ENCODE measurements around the gene FADS3.

Gene FADS3

GRCh38 chr11:61891331-61892084, at the start of gene FADS3:
Gene FADS3, minus strand, starts transcription at chr11:61891545. Its CDS starts 164 bp downstream, at chr11:61891381.
- DNase-seq (ENCODE audit: low spot score): peak; percentile 98

GRCh38 chr11:61940466-61940865, 49.1 kb upstream of the FADS3 start:
- DNase-seq (ENCODE audit: low spot score): no peak

DNA sequence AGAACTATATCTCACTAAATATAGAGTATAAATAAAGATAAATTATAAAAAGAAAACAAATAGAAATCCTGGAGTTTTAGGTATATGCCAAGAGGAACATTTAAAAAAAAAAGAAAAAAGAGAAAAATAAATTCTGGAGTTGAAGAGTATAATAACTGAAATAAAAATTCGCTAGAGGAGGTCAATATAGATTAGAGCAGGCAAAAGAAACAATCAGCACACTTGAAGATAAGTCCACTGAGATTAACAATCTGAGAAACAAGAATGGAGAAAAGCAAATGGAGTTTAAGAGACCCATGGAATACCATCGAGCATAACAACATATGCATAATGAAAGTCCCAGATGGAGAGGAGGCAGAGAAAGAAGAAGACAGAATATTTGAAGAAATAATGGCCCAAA, 44.5 kb upstream of the FADS3 start:
- no peak for DNase-seq (ENCODE audit: low spot score)

- DNase-seq (ENCODE audit: low spot score): no peak
Observed at GRCh38 chr11:61930933-61931332, 39.6 kb upstream of the FADS3 start.

GRCh38 chr11:61928606-61929005, 37.3 kb upstream of the FADS3 start:
- DNase-seq (ENCODE audit: low spot score): no peak

- no peak for DNase-seq (ENCODE audit: low spot score)
Observed at GRCh38 chr11:61927501-61927900, 36.2 kb upstream of the FADS3 start.

- DNase-seq (ENCODE audit: low spot score): no peak
Observed at GRCh38 chr11:61926235-61926634, 34.9 kb upstream of the FADS3 start.

DNA sequence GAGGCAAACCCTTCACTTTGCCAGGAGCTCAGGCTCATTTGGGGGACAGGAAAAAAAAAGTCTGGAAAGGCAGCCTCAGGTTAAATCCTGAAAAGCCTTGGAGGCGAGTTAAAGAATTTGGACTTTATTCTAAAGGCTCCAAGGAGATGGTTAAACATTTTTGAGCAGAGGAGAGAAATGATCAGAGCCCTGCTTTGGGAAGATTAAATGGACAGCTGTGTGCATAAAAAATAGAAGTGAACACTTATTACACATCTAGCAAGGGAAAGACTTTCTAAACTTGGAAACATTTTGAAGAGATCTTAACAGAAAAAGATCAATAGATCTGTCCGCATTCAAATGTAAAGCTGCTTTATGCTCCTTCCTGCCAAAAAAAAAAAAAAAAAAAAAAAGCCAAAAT, 34.4 kb upstream of the FADS3 start:
- no peak for DNase-seq (ENCODE audit: low spot score)

DNA sequence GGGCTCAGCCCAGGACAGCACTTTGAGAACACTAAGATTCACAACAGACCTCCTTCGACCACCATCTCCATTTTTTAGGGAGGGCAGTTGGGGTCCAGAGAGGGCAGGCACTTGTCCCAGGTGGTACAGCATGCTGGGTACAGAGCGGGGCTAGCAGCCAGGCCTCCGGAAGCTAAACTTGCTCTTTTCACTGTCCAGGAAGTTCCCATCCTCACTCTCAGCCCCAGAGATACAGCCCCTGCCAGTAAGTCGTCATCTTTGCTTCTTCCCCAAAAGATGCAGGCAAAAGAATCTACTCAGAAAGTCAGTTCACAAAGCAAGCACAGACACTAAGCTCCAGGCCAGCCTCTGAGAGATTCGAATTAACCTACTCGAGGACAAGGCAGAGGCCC, 32.7 kb upstream of the FADS3 start:
- no peak for DNase-seq (ENCODE audit: low spot score)

GRCh38 chr11:61923166-61924063, 32.1 kb upstream of the FADS3 start:
- peak; percentile 95 for DNase-seq (ENCODE audit: low spot score)

GRCh38 chr11:61922539-61922938, 31.2 kb upstream of the FADS3 start:
- DNase-seq (ENCODE audit: low spot score): peak; percentile 22

DNA sequence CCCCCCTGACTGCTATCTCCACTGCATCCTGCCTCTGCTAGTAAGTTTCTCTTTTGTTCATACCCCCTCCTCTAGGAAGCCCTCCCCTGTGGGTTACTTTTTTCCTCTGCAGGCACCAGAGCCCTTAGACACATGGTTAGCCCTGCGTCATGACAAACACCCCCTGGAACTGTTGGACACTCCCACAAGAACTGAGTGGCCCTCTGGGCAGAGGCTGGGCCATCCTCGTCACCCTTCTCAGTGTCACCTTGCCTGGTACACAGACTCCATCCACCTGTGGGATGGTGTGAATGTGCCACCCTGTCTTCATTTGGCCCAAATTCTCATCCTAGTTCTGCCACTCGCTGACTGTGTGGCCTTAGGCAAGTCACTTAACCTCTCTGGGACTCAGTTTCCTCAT, 30.1 kb upstream of the FADS3 start:
- peak; percentile 16 for DNase-seq (ENCODE audit: low spot score)

GRCh38 chr11:61919705-61920631, 28.6 kb upstream of the FADS3 start:
- DNase-seq (ENCODE audit: low spot score): peak; percentile 42

DNA sequence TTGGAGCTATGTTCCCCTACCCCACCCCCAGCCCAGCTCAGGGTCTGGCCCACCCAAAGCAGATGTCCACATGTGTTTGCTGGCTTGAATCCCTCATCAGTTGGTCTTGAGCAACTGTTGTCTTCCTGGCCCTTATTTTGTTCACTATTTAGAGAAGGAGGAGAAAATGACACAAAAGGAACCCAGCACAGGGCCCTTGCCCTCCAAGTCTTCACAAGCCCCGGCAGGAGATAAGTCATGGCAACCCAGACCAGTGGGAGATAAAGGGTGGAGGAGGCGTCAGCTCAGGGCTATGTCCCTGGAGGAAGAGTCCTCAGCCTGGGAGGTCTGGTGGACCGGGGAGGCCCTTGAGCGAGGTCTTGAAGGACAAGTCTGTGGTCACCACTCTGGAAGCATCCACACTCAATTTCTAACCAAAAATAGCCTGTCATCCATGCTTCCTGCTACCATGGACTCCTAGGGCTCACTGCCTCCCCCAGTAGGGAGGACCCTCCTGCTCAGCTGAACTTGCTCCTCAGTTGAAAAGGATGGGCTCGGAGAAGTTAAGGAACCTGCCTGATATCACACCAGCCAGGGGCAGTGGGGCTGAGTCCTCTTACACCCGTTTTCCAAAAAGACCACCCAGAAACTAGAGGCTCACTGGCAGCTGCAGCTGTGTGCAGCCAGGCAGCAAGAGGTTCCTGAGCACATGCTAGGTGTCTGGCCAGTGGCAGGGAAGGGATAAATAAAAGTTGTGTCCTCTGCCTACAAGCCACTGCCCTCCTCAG, 27.8 kb upstream of the FADS3 start:
- DNase-seq (ENCODE audit: low spot score): peak; percentile 13

DNA sequence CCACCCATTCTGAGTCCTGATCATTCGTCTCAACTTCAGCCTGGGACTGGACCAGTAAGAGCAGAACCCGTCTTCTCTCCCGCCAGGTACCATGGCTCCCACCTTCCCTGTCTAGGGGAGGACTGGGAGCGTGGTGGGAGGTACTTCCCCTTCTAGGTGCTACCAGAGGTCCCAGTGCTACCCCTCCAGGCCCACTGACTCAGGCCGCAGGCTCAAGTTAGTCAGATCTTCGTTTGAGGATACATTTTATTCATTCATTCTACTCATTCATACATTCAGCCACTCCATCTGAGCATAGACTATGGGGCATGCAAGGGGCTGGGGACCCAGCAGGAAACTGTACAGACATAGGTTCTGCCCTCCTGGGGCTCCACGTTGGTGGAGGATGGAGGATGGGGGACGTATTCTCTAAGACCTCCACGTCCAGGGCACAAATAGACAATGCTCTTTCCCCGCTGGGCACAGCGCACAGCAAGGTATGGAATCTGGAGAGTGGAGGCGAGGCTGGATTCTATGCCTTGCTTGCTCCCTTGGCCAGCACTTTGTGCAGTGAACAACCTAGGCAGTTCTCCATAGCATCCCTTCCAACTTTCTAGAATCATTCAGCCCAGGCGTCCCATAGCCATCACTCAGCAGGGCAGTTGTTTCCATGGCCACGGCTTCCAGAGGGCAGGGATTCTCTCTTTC, 27.0 kb upstream of the FADS3 start:
- peak; percentile 16 for DNase-seq (ENCODE audit: low spot score)

DNA sequence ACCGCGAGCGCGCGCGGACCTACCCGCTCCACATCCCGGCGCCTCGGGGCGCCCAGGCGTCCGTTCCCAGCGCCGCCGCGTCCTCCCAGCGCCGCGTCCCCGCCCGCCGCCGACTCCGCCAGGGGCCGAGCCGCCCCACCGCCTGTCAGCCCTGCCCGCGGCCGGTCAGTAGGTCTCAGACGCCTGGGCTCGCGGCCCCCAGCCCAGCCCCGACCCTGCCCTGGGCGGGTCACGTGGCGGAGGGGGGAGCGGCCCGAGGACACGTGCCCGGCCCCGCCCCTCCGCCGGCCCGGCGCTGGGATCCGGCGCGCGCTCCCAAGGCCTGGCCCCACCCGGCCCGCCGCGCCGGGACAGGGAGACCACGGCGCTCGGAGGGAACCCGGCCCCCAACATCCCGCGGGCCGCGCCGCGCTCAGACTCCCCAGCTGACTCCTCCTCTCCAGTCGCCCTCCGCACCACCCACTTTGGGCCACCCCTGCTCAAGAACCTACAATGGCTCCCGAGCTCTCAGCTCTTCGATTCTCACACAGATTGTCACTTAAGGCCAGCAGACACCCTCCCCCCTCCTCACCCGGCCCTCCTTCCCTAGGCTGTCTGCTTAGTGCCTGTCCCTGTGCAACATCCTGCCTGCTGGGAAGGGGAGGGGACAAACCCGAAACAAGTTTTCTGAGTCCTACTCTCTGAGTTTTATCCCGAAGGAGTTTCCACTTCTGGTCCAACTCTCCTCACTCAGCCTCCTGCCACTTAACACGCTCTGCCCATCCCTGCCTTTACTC, 26.2 kb upstream of the FADS3 start, which contains the start of gene RAB3IL1:
Gene RAB3IL1 (minus strand): TSS at position 233 of the 776 bp plus-strand sequence. CDS start 199 bp downstream, at position 34.
- peak; percentile 95 for DNase-seq (ENCODE audit: low spot score)

DNA sequence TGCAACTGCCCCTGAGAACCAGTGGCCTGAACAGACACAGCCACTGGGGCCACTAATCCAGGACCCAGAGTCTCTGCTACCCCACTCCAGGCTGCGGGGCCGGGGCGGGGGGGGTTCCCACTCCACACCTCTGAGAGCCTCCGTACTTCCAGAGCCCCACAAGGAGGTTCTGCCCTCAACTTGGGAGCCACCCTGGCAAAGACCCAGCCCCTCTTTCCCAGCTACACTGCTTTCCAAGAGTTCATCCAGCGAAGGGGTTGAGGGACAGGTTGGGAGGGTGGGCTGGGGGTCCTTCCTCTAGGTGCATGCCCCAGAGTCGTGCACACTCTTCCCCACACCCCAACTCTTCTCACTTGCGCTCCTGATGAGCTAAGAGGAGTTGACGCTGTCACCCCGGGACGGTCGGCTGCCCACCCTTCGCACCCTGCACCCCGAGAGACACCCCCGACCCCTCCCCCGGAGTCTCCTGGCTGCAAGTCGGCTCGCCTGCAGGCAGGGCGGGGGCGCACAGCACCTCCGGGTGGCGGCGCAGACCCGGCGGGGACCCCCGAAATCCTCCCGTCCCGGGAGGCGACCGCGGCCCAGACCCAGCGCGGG, 25.5 kb upstream of the FADS3 start:
- peak; percentile 59 for DNase-seq (ENCODE audit: low spot score)

DNA sequence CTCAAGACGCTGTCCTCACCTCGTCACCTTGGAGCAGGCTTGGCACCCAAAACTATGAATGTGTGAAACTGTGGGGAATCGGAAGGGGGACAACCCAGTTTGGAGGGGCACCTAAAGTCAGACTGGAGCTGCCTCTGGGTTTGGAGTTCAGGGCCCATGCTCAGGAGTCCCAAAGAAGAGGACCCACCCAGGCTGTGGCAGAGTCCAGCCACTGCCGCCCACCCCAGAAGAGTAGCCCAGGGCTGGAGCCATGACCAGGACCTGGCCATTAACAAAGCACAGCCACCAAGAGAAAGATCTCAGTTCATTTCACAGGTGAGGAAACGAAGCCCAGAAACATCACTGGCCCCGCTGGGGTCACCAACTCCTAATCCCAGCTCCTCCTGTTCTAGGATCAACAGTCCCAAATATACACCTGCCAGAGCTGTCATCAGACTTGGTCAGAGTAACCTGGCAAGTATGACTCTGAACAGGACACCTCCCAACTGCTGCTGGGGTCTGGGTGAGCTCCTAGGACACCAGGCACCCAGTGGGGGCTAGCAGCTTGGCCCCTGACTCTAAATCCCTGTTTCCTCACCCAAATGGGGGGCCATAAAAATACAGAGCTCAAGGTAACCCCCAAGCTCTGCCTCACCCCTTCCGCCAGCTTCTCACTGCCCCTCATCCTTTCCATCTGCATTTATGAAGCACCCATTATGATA, 23.3 kb upstream of the FADS3 start:
- DNase-seq (ENCODE audit: low spot score): peak; percentile 35
